Osteocyte (in vitro differentiated cells): Measurements from ENCODE around the gene IDE. TPM values are rescaled to one million over a fixed set of nuclear protein-coding genes. Genes with fewer than 3 reads are reported as not detected.

Experiments
- DNase-seq: peaks from one replicate; pipeline ENCODE4 v3.0.0; 2021; ENCODE audit warnings: mixed read lengths; ENCODE audit not compliant: unreplicated experiment; ENCODE audit errors: extremely low spot score
- H3K27ac Mint-ChIP-seq: one replicate; pipeline ENCODE4 v1.8.0; 2021; ENCODE audit warnings: mild to moderate bottlenecking, mixed read lengths; ENCODE audit not compliant: unreplicated experiment
- H3K27me3 Mint-ChIP-seq: one replicate; pipeline ENCODE4 v1.8.0; 2021; ENCODE audit warnings: mixed read lengths; ENCODE audit not compliant: unreplicated experiment
- H3K36me3 Mint-ChIP-seq: one replicate; pipeline ENCODE4 v1.8.0; 2021; ENCODE audit warnings: mixed read lengths; ENCODE audit not compliant: unreplicated experiment
- H3K4me1 Mint-ChIP-seq: one replicate; pipeline ENCODE4 v1.8.0; 2021; ENCODE audit warnings: mixed read lengths; ENCODE audit not compliant: unreplicated experiment
- H3K4me3 Mint-ChIP-seq: one replicate; pipeline ENCODE4 v1.8.0; 2021; ENCODE audit warnings: mild to moderate bottlenecking, moderate library complexity, mixed read lengths; ENCODE audit not compliant: unreplicated experiment
- H3K9me3 Mint-ChIP-seq: one replicate; pipeline ENCODE4 v1.8.0; 2021; ENCODE audit warnings: mixed read lengths; ENCODE audit not compliant: unreplicated experiment
- total RNA-seq: library from RNA; stranded (reverse); gene quantifications from 2 replicates; pipeline ENCODE4 v1.2.1, GENCODE V29; 2021
- TF ChIP-seq, protein P1 (sequence below): fragments of 200-600 bp; sonication (generic); IDR thresholded peaks from 2 replicates; pipeline ENCODE4 v1.5.0; 2021; ENCODE audit warnings: antibody characterized with exemption, mild to moderate bottlenecking, moderate library complexity

The IDE gene
- total RNA-seq, 1 donor from 2014 or later, result 42.4 TPM

DNA sequence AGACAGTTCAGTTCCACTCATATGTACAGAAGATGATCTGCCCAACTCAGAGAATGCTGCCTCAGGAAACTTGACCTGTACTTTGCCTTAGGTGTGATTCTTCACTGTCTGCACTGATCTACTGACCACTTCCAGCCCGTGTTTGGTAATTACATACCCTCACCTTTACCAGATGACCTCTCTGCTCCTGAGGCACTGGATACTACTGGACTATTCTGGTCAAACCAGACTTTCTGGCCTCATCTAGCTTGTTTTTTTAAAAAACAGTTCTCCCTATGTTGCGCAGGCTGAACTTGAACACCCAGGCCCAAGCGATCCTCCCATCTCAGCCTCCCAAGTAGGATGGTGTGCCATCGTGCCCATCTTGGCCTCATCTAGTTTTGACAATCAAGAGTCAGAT lies 26.2 kb downstream of the IDE start:
- Mint-ChIP-seq H3K36me3 (peaks cover 12% of the 10 kb centered on the region), H3K9me3 (no peaks in the 10 kb centered on the region), H3K27ac (no peak overlapping the region), H3K27me3 (no peaks in the 10 kb centered on the region), H3K4me3 (no peak overlapping the region), H3K4me1 (peaks cover 9% of the 10 kb centered on the region)
- DNase-seq, result no peak
- TF ChIP-seq, protein P1, sequence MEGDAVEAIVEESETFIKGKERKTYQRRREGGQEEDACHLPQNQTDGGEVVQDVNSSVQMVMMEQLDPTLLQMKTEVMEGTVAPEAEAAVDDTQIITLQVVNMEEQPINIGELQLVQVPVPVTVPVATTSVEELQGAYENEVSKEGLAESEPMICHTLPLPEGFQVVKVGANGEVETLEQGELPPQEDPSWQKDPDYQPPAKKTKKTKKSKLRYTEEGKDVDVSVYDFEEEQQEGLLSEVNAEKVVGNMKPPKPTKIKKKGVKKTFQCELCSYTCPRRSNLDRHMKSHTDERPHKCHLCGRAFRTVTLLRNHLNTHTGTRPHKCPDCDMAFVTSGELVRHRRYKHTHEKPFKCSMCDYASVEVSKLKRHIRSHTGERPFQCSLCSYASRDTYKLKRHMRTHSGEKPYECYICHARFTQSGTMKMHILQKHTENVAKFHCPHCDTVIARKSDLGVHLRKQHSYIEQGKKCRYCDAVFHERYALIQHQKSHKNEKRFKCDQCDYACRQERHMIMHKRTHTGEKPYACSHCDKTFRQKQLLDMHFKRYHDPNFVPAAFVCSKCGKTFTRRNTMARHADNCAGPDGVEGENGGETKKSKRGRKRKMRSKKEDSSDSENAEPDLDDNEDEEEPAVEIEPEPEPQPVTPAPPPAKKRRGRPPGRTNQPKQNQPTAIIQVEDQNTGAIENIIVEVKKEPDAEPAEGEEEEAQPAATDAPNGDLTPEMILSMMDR, result no peak

DNA sequence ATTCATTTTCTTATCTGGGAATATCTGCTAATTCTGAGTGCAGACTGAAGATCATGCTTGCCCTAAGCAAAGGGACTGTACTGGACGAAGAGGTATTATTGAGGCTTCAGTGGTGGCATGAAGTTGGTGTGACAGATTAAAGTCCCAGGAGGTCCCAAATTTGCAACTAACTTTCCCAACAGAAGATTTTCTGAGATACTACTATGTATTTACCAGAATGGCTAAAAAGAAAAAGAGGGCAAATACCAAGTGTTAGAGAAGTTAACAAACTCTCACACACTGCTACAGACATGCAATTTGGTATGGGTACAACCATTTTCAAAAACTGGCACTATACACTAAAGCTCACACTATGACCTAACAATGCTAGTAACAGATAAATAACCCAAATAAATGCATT lies 28.3 kb downstream of the IDE start:
- Mint-ChIP-seq H3K27me3 (no peaks in the 10 kb centered on the region), H3K27ac (no peak overlapping the region), H3K9me3 (no peaks in the 10 kb centered on the region), H3K4me3 (no peak overlapping the region), H3K36me3 (peaks cover 4% of the 10 kb centered on the region), H3K4me1 (peaks cover 9% of the 10 kb centered on the region)
- DNase-seq, result no peak
- TF ChIP-seq, protein P1, result no peak

DNA sequence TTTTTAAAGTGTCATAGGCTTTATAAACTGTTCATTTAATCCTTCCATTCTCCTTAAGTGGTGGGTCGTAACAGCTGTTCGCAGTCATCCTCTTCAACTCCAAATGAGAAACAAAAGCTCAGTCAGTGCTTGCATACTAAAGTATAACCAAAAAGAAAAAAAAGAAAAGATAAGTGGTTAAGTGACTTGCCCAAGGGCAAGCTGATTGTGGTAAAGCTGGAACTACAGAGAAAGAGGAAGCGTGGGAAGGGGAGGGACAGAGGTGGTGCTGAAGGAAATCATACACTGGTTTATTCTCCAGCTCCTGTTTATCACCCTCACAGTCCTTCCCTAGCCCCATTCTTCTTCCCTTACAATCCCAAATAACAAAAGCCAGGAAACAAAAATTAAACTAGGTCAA lies 29.6 kb downstream of the IDE start:
- H3K4me1 Mint-ChIP-seq, result peaks cover 9% of the 10 kb centered on the region
- no peak overlapping the region for H3K4me3 Mint-ChIP-seq
- no peaks in the 10 kb centered on the region for H3K9me3 Mint-ChIP-seq
- no peak overlapping the region for H3K27ac Mint-ChIP-seq
- TF ChIP-seq, protein P1, result no peak
- peaks cover 3% of the 10 kb centered on the region for H3K36me3 Mint-ChIP-seq
- no peak for DNase-seq
- H3K27me3 Mint-ChIP-seq, result no peaks in the 10 kb centered on the region

DNA sequence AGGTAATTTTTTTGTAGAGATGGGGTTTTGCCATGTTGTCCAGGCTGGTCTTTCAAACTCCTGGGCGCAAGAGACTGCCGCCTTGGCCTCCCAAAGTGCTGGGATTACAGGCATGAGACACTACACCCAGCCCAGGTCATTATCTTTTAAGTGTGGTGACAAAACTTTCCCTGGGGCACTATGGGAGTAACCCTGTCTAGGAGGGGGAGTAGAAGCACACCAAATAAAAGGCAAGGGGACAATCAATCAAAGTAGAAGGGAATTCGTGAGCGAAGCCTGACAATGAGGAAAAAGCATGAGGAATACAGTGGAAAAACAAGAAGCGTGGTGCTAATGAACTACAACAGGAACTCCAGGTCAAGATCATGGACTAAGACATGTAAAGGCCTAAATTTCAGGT lies 31.4 kb downstream of the IDE start:
- TF ChIP-seq, protein P1, result no peak
- Mint-ChIP-seq H3K4me1 (peaks cover 18% of the 10 kb centered on the region), H3K36me3 (peaks cover 5% of the 10 kb centered on the region), H3K9me3 (no peaks in the 10 kb centered on the region), H3K27me3 (no peaks in the 10 kb centered on the region), H3K27ac (no peak overlapping the region), H3K4me3 (no peak overlapping the region)
- no peak for DNase-seq

DNA sequence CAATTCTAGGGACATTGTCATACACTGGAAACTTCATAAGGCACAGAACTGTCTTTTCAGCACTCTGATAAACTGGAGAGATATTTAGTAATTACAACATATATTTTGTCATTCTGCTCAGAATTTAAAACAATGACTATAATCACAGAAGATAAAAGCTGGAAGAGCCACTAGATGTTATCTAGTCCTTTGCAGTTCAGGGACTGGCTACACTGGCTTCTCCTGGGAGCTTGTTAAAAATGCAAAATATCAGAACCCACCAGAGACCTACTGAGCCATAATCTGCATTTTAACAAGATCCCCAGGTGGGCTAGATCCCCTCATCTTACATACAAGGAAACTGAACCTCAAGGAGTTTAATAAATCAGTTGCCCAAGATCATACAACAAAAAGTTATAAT lies 32.3 kb downstream of the IDE start:
- H3K27me3 Mint-ChIP-seq, result no peaks in the 10 kb centered on the region
- DNase-seq, result no peak
- no peak overlapping the region for H3K27ac Mint-ChIP-seq
- H3K4me3 Mint-ChIP-seq, result no peak overlapping the region
- H3K36me3 Mint-ChIP-seq, result peaks cover 10% of the 10 kb centered on the region
- TF ChIP-seq, protein P1, result no peak
- H3K9me3 Mint-ChIP-seq, result no peaks in the 10 kb centered on the region
- H3K4me1 Mint-ChIP-seq, result peaks cover 18% of the 10 kb centered on the region
